Ovary (tissue), 3 donors: ENCODE results near the gene LMTK2.

Source experiments
- CTCF ChIP-seq, 3 donors: fragments of 450-650 bp in 2 of 3; fragments of 200-600 bp in 1 of 3; IDR thresholded peaks; one replicate each; pipeline versions ENCODE4 v1.5.1 to v1.8.0; 2016 to 2022; ENCODE audit warnings: antibody characterized with exemption in 3 of 3, mild to moderate bottlenecking in 1 of 3
- POLR2A ChIP-seq: fragments of 450-650 bp; IDR thresholded peaks from one replicate; pipeline ENCODE4 v1.6.1; 2017; ENCODE audit warnings: antibody characterized with exemption, mild to moderate bottlenecking, moderate library complexity
- donor health status: DM: no; HTN: no; CAD: no.

GRCh38 chr7:98137826-98138151 lies 31.1 kb downstream of the LMTK2 start:
- TF ChIP-seq POLR2A (no peak), CTCF (IDR thresholded peaks at IDR 0.05) (no peak)
